GM23338 (cell line): ENCODE results near the gene NPC2. TPM values are rescaled to one million over a fixed set of nuclear protein-coding genes. Genes with fewer than 3 reads are reported as not detected.

Experiments used
- ATAC-seq: fragments of 200-7000 bp; cut with Tn5 transposase; 3 replicates; pipeline ENCODE4 v1.9.1; 2020
- DNase-seq: peaks from one replicate; pipeline ENCODE4 v3.0.0-alpha.2; 2015; ENCODE audit warnings: low spot score
- H2AFZ ChIP-seq: fragments of 200-600 bp; sonication (generic); 2 replicates; pipeline ENCODE4 v1.8.0; 2016; ENCODE audit warnings: antibody characterized with exemption, mild to moderate bottlenecking, moderate library complexity
- H3F3A ChIP-seq: fragments of 200-600 bp; sonication (generic); replicated peaks from 2 replicates; pipeline ENCODE4 v1.8.0; 2017; ENCODE audit warnings: antibody characterized with exemption, mixed run types, low read depth
- H3K27ac ChIP-seq: fragments of 200-600 bp; sonication (generic); 2 replicates; pipeline ENCODE4 v1.6.1; 2016; ENCODE audit warnings: low read depth
- H3K27me3 ChIP-seq: fragments of 200-600 bp; sonication (generic); 2 replicates; pipeline ENCODE4 v1.8.0; 2016; ENCODE audit warnings: mild to moderate bottlenecking, mixed run types, moderate library complexity; ENCODE audit not compliant: insufficient read depth
- H3K36me3 ChIP-seq: fragments of 200-600 bp; sonication (generic); 2 replicates; pipeline ENCODE4 v1.8.0; 2016; ENCODE audit warnings: mild to moderate bottlenecking; ENCODE audit not compliant: insufficient read depth
- H3K4me1 ChIP-seq: fragments of 200-600 bp; sonication (generic); 2 replicates; pipeline ENCODE4 v1.8.0; 2016; ENCODE audit warnings: mild to moderate bottlenecking, moderate library complexity; ENCODE audit not compliant: insufficient read depth
- H3K4me2 ChIP-seq: fragments of 200-600 bp; sonication (generic); 2 replicates; pipeline ENCODE4 v1.7.1; 2017; ENCODE audit warnings: mixed run types
- H3K4me3 ChIP-seq: fragments of 200-600 bp; sonication (generic); 2 replicates; pipeline ENCODE4 v1.6.1; 2016; ENCODE audit warnings: mixed run types
- H3K79me2 ChIP-seq: fragments of 200-600 bp; sonication (generic); replicated peaks from 2 replicates; pipeline ENCODE4 v1.8.0; 2017; ENCODE audit warnings: mild to moderate bottlenecking; ENCODE audit not compliant: insufficient read depth
- H3K9me2 ChIP-seq: fragments of 200-600 bp; sonication (generic); 2 replicates; pipeline ENCODE4 v1.8.0; 2017; ENCODE audit not compliant: insufficient read depth
- H4K20me1 ChIP-seq: fragments of 200-600 bp; sonication (generic); replicated peaks from 2 replicates; pipeline ENCODE4 v1.8.0; 2017; ENCODE audit warnings: mild to moderate bottlenecking; ENCODE audit not compliant: insufficient read depth
- H3K27ac Mint-ChIP-seq: 2 replicates; pipeline ENCODE4 v1.8.0; 2020; ENCODE audit warnings: inconsistent platforms, mild to moderate bottlenecking, moderate library complexity, mixed read lengths
- H3K27me3 Mint-ChIP-seq: 3 replicates; pipeline ENCODE4 v1.8.0; 2022; ENCODE audit warnings: low read depth, mild to moderate bottlenecking, moderate library complexity, mixed read lengths, inconsistent platforms; ENCODE audit not compliant: insufficient read depth, poor library complexity
- H3K36me3 Mint-ChIP-seq: 3 replicates; pipeline ENCODE4 v1.8.0; 2021; ENCODE audit warnings: low read depth, mild to moderate bottlenecking, inconsistent platforms, moderate library complexity, mixed read lengths
- H3K4me1 Mint-ChIP-seq: 3 replicates; pipeline ENCODE4 v1.8.0; 2020; ENCODE audit warnings: mild to moderate bottlenecking, inconsistent platforms, mixed read lengths
- H3K4me3 Mint-ChIP-seq: 3 replicates; pipeline ENCODE4 v1.8.0; 2021; ENCODE audit warnings: moderate library complexity, mild to moderate bottlenecking, inconsistent platforms, mixed read lengths
- H3K9me3 Mint-ChIP-seq: 3 replicates; pipeline ENCODE4 v1.8.0; 2020; ENCODE audit warnings: moderate library complexity, mild to moderate bottlenecking, inconsistent platforms, mixed read lengths
- CREB1 ChIP-seq: fragments of 250-450 bp; sonication (Bioruptor Pico); IDR thresholded peaks from 2 replicates; pipeline ENCODE4 v1.5.0; 2020; ENCODE audit warnings: low read depth, mild to moderate bottlenecking, moderate library complexity
- ETS1 ChIP-seq: IDR thresholded peaks from 2 replicates; pipeline ENCODE4 v1.6.1; 2016; ENCODE audit warnings: antibody characterized with exemption
- EZH2 ChIP-seq: fragments of 200-600 bp; sonication (generic); IDR thresholded peaks from one replicate; pipeline ENCODE4 v1.8.0; 2017; ENCODE audit warnings: antibody characterized with exemption, mild to moderate bottlenecking, low read depth; ENCODE audit not compliant: unreplicated experiment
- EZH2phosphoT487 ChIP-seq: fragments of 200-600 bp; sonication (generic); IDR thresholded peaks from one replicate; pipeline ENCODE4 v1.8.1; 2018; ENCODE audit warnings: antibody characterized with exemption; ENCODE audit not compliant: unreplicated experiment
- JUNB ChIP-seq: IDR thresholded peaks from one replicate; pipeline ENCODE4 v1.6.1; 2016; ENCODE audit warnings: antibody characterized with exemption; ENCODE audit not compliant: unreplicated experiment
- NANOG ChIP-seq: IDR thresholded peaks from 2 replicates; pipeline ENCODE4 v1.6.1; 2016; ENCODE audit warnings: antibody characterized with exemption, borderline replicate concordance
- POLR2AphosphoS5 ChIP-seq: IDR thresholded peaks from 2 replicates; pipeline ENCODE4 v1.6.1; 2016; ENCODE audit warnings: antibody characterized with exemption, low read depth
- STAT1 ChIP-seq: IDR thresholded peaks from one replicate; pipeline ENCODE4 v1.6.1; 2016; ENCODE audit warnings: antibody characterized with exemption; ENCODE audit not compliant: unreplicated experiment
- ZNF114 ChIP-seq: fragments of 250-450 bp; sonication (Bioruptor Pico); IDR thresholded peaks from 2 replicates; pipeline ENCODE4 v1.5.0; 2020; ENCODE audit warnings: mild to moderate bottlenecking, moderate library complexity
- ZNF331 ChIP-seq: fragments of 250-450 bp; sonication (Bioruptor Pico); IDR thresholded peaks from 2 replicates; pipeline ENCODE4 v1.5.0; 2020; ENCODE audit warnings: low read depth, mild to moderate bottlenecking, moderate library complexity
- ZNF462 ChIP-seq: fragments of 250-450 bp; sonication (Bioruptor Pico); IDR thresholded peaks from 2 replicates; pipeline ENCODE4 v1.5.0; 2020; ENCODE audit warnings: mild to moderate bottlenecking, moderate library complexity
- polyA plus RNA-seq: library from polyadenylated mRNA; unstranded; fragments of >200 nt; fragmentation: Nextera tagmentation; extraction: Ambion mirVana; gene quantifications from 2 replicates; pipeline ENCODE4 v1.2.1, GENCODE V29; 2016
- total RNA-seq: library from RNA; depleted of rRNA; stranded (reverse); fragments of >200 nt; shearing (Covaris generic); gene quantifications from 2 replicates; pipeline ENCODE4 v1.2.3, GENCODE V29; 2014
- TF ChIP-seq, protein P1 (sequence below): IDR thresholded peaks from one replicate; pipeline ENCODE4 v1.6.1; 2018; ENCODE audit warnings: antibody characterized with exemption; ENCODE audit not compliant: unreplicated experiment
- TF ChIP-seq, protein P2 (sequence below), 2 experiments: fragments of 200-600 bp in 1 of 2; sonication (generic) in 1 of 2; conservative IDR thresholded peaks; 2 replicates each; pipeline versions ENCODE4 v1.5.1 to v1.6.1; 2016 to 2017; ENCODE audit warnings: antibody characterized with exemption in 2 of 2, low read depth in 2 of 2, mild to moderate bottlenecking in 2 of 2, moderate library complexity in 1 of 2

NPC2 gene
- total and polyA plus RNA-seq, 2 experiments from 2014 or later = 287 to 344 TPM

GRCh38 chr14:74515891-74516412 is 22.8 kb upstream of the NPC2 start:
- no peak overlapping the region for H3K4me2 ChIP-seq
- H3K27ac ChIP-seq = no peak overlapping the region
- H4K20me1 ChIP-seq = no peaks in the 10 kb centered on the region
- Mint-ChIP-seq H3K27me3 (peaks cover 15% of the 10 kb centered on the region), H3K4me1 (peaks cover 23% of the 10 kb centered on the region), H3K27ac (peak overlapping the region; percentile 86), H3K4me3 (no peak overlapping the region), H3K9me3 (no peaks in the 10 kb centered on the region; the same call in 2 of the 3 replicates), H3K36me3 (no peaks in the 10 kb centered on the region)
- DNase-seq = no peak
- TF ChIP-seq, protein P1, sequence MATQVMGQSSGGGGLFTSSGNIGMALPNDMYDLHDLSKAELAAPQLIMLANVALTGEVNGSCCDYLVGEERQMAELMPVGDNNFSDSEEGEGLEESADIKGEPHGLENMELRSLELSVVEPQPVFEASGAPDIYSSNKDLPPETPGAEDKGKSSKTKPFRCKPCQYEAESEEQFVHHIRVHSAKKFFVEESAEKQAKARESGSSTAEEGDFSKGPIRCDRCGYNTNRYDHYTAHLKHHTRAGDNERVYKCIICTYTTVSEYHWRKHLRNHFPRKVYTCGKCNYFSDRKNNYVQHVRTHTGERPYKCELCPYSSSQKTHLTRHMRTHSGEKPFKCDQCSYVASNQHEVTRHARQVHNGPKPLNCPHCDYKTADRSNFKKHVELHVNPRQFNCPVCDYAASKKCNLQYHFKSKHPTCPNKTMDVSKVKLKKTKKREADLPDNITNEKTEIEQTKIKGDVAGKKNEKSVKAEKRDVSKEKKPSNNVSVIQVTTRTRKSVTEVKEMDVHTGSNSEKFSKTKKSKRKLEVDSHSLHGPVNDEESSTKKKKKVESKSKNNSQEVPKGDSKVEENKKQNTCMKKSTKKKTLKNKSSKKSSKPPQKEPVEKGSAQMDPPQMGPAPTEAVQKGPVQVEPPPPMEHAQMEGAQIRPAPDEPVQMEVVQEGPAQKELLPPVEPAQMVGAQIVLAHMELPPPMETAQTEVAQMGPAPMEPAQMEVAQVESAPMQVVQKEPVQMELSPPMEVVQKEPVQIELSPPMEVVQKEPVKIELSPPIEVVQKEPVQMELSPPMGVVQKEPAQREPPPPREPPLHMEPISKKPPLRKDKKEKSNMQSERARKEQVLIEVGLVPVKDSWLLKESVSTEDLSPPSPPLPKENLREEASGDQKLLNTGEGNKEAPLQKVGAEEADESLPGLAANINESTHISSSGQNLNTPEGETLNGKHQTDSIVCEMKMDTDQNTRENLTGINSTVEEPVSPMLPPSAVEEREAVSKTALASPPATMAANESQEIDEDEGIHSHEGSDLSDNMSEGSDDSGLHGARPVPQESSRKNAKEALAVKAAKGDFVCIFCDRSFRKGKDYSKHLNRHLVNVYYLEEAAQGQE = no peak
- TF ChIP-seq NANOG (no peak), ZNF462 (CRISPR knock-in tag) (no peak), ZNF331 (CRISPR knock-in tag) (no peak), STAT1 (no peak), POLR2AphosphoS5 (no peak), EZH2 (no peak), EZH2phosphoT487 (no peak), ETS1 (no peak), ZNF114 (no peak), CREB1 (CRISPR knock-in tag) (no peak), JUNB (no peak)
- TF ChIP-seq, protein P2, sequence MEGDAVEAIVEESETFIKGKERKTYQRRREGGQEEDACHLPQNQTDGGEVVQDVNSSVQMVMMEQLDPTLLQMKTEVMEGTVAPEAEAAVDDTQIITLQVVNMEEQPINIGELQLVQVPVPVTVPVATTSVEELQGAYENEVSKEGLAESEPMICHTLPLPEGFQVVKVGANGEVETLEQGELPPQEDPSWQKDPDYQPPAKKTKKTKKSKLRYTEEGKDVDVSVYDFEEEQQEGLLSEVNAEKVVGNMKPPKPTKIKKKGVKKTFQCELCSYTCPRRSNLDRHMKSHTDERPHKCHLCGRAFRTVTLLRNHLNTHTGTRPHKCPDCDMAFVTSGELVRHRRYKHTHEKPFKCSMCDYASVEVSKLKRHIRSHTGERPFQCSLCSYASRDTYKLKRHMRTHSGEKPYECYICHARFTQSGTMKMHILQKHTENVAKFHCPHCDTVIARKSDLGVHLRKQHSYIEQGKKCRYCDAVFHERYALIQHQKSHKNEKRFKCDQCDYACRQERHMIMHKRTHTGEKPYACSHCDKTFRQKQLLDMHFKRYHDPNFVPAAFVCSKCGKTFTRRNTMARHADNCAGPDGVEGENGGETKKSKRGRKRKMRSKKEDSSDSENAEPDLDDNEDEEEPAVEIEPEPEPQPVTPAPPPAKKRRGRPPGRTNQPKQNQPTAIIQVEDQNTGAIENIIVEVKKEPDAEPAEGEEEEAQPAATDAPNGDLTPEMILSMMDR (conservative IDR thresholded peaks at IDR 0.05; ENCODE audit: low read depth in 2 of 2) = no peak
- no peaks in the 10 kb centered on the region; the same call in 1 of the 2 replicates for H3K9me2 ChIP-seq
- no peak for ATAC-seq
- H3F3A ChIP-seq = no peaks in the 10 kb centered on the region
- no peaks in the 10 kb centered on the region for H3K79me2 ChIP-seq
- H2AFZ ChIP-seq = no peak overlapping the region
- H3K4me3 ChIP-seq = no peak overlapping the region
- no peaks in the 10 kb centered on the region for H3K27me3 ChIP-seq
- no peaks in the 10 kb centered on the region for H3K4me1 ChIP-seq
- no peaks in the 10 kb centered on the region for H3K36me3 ChIP-seq
